ENCODE measurements around the gene RBM34.
"Not testable (repeated sequence)": the region's sequence is repeated elsewhere in the genome, so short reads cannot be mapped to it uniquely, and the experiment has no call there.

Gene RBM34

GRCh38 chr1:235111107-235111506 is 49.9 kb downstream of the RBM34 start:
- no peak for DNase-seq

- DNase-seq: no peak
Observed at GRCh38 chr1:235108876-235109275, 52.2 kb downstream of the RBM34 start.

- no peak for DNase-seq
Observed at GRCh38 chr1:235108185-235108593, 52.9 kb downstream of the RBM34 start.

- no peak for DNase-seq
Observed at GRCh38 chr1:235107368-235108184, 53.5 kb downstream of the RBM34 start.

- no peak for DNase-seq
Observed at GRCh38 chr1:235106457-235106856, 54.6 kb downstream of the RBM34 start.

GRCh38 chr1:235105051-235106043 is 55.7 kb downstream of the RBM34 start:
- DNase-seq: no peak

GRCh38 chr1:235102993-235103411 is 58.0 kb downstream of the RBM34 start:
- no peak for DNase-seq

- DNase-seq: no peak
Observed at GRCh38 chr1:235102259-235102582, 58.8 kb downstream of the RBM34 start.

- no peak for DNase-seq
Observed at GRCh38 chr1:235101558-235102258, 59.3 kb downstream of the RBM34 start.

- DNase-seq: no peak
Observed at GRCh38 chr1:235100194-235100772, 60.8 kb downstream of the RBM34 start.

GRCh38 chr1:235098991-235099390 is 62.1 kb downstream of the RBM34 start:
- DNase-seq: no peak

GRCh38 chr1:235098547-235098946 is 62.5 kb downstream of the RBM34 start:
- no peak for DNase-seq

GRCh38 chr1:235097501-235097900 is 63.5 kb downstream of the RBM34 start:
- not testable (repeated sequence) for DNase-seq

- no peak for DNase-seq
Observed at GRCh38 chr1:235095938-235096562, 65.0 kb downstream of the RBM34 start.

GRCh38 chr1:235093696-235094592 is 67.1 kb downstream of the RBM34 start:
- DNase-seq: peak; percentile 88

GRCh38 chr1:235093013-235093695 is 67.9 kb downstream of the RBM34 start:
- DNase-seq: peak; percentile 79

- DNase-seq: not testable (repeated sequence)
Observed at GRCh38 chr1:235092415-235092814, 68.6 kb downstream of the RBM34 start.

- DNase-seq: not testable (repeated sequence)
Observed at GRCh38 chr1:235092045-235092406, 69.0 kb downstream of the RBM34 start.

- not testable (repeated sequence) for DNase-seq
Observed at GRCh38 chr1:235091319-235092044, 69.6 kb downstream of the RBM34 start.

Data from right forelimb (tissue), 1 donor.